GM12878 (cell line): ENCODE results near the gene PDE1C. TPM values are rescaled to one million over a fixed set of nuclear protein-coding genes. Genes with fewer than 3 reads are reported as not detected.

Experiments
- ATAC-seq: fragments of 200-7000 bp; cut with Tn5 transposase; 3 replicates; pipeline ENCODE4 v1.9.1; 2020; ENCODE audit warnings: mild to moderate bottlenecking, moderate library complexity
- BruUV-seq: library from RNA; stranded (reverse); fragments of 400-500 nt; replicated peaks from 2 replicates; lab custom pipeline; 2021; lab: Mats Ljungman, UMichigan
- CTCF ChIA-PET: fragments of 300-600 bp; sonication (Branson Sonifier 250); formaldehyde crosslinking; extraction: SDS; loops from one replicate; lab custom pipeline; 2021; ENCODE audit warnings: inconsistent platforms; lab: Yijun Ruan, JAX
- POLR2A ChIA-PET: fragments of 350-600 bp; formaldehyde crosslinking; extraction: SDS; loops from one replicate; lab custom pipeline; 2021; ENCODE audit warnings: inconsistent platforms; lab: Charles Lee
- RAD21 ChIA-PET: fragments of 300-600 bp; sonication (Branson Sonifier 250); formaldehyde crosslinking; loops from one replicate; lab custom pipeline; 2023; ENCODE audit warnings: antibody characterized with exemption; ENCODE audit not compliant: unreplicated experiment; lab: Charles Lee
- SMC1A ChIA-PET: fragments of 300-600 bp; sonication (Branson Sonifier 250); formaldehyde crosslinking; loops from one replicate; lab custom pipeline; 2023; ENCODE audit not compliant: unreplicated experiment, uncharacterized antibody; lab: Charles Lee
- DNase-seq: peaks from one replicate; pipeline ENCODE4 v3.0.0-alpha.2; 2011; ENCODE audit warnings: low read depth, low spot score
- FAIRE-seq: peaks from 3 replicates; lab custom pipeline; 2011; peaks lifted over from hg19 to GRCh38; lab: Jason Lieb, UNC
- H2AFZ ChIP-seq: 2 replicates; pipeline ENCODE4 v1.6.0; 2011; ENCODE audit warnings: low read depth, low read length, control low read depth; ENCODE audit not compliant: control insufficient read depth
- H3K27ac ChIP-seq: 2 replicates; pipeline ENCODE4 v1.5.1; 2011; ENCODE audit warnings: control low read depth; ENCODE audit not compliant: control insufficient read depth, insufficient read depth
- H3K27me3 ChIP-seq, 2 experiments: replicated peaks in 1 of 2; 2 replicates each; pipeline versions ENCODE4 v1.6.0 to v1.6.1; 2011; ENCODE audit warnings: low read length in 1 of 2; ENCODE audit not compliant: control insufficient read depth in 2 of 2, insufficient read depth in 2 of 2
- H3K36me3 ChIP-seq, 2 experiments: 2 replicates each; pipeline ENCODE4 v1.5.1; 2011; ENCODE audit warnings: low read length in 1 of 2; ENCODE audit not compliant: control insufficient read depth in 2 of 2, insufficient read depth in 2 of 2
- H3K4me1 ChIP-seq: 2 replicates; pipeline ENCODE4 v1.6.1; 2011; ENCODE audit warnings: mild to moderate bottlenecking, low read length, moderate library complexity, mixed read lengths; ENCODE audit not compliant: control insufficient read depth, insufficient read depth
- H3K4me2 ChIP-seq: 2 replicates; pipeline ENCODE4 v1.6.0; 2011; ENCODE audit warnings: control low read depth; ENCODE audit not compliant: control insufficient read depth, insufficient read depth
- H3K4me3 ChIP-seq: fragments of 200-600 bp; sonication (generic); 2 replicates; pipeline ENCODE4 v1.5.1; 2016
- H3K79me2 ChIP-seq: 2 replicates; pipeline ENCODE4 v1.6.0; 2011; ENCODE audit warnings: low read length; ENCODE audit not compliant: control insufficient read depth, insufficient read depth
- H3K9ac ChIP-seq: 2 replicates; pipeline ENCODE4 v1.8.0; 2011; ENCODE audit warnings: low read length, control low read depth, mixed read lengths; ENCODE audit not compliant: control insufficient read depth, insufficient read depth
- H3K9me3 ChIP-seq: replicated peaks from 3 replicates; pipeline ENCODE4 v1.5.1; 2011; ENCODE audit warnings: mild to moderate bottlenecking, low read length; ENCODE audit not compliant: control insufficient read depth, insufficient read depth
- H4K20me1 ChIP-seq: 2 replicates; pipeline ENCODE4 v1.6.0; 2011; ENCODE audit not compliant: control insufficient read depth, insufficient read depth
- ATF7 ChIP-seq: fragments of 450-650 bp; IDR thresholded peaks from 2 replicates; pipeline ENCODE4 v1.6.1; 2016; ENCODE audit warnings: low read depth, mild to moderate bottlenecking
- BCL11A ChIP-seq: IDR thresholded peaks from 2 replicates; pipeline ENCODE4 v1.6.1; 2011; ENCODE audit warnings: low read depth, low read length
- CBFB ChIP-seq: IDR thresholded peaks from 2 replicates; pipeline ENCODE4 v1.6.1; 2016; ENCODE audit warnings: antibody characterized with exemption, low read depth
- CEBPB ChIP-seq, 2 experiments: fragments of 150-350 bp in 1 of 2; IDR thresholded peaks; 2 replicates each; pipeline ENCODE4 v1.6.1; 2012 to 2014; ENCODE audit warnings: low read depth in 2 of 2, low read length in 2 of 2, borderline replicate concordance in 1 of 2, inconsistent platforms in 1 of 2
- CHD2 ChIP-seq: IDR thresholded peaks from 2 replicates; pipeline ENCODE4 v1.6.1; 2011; ENCODE audit warnings: low read depth, low read length, improper control_type of control experiment, borderline replicate concordance
- CREM ChIP-seq: IDR thresholded peaks from 2 replicates; pipeline ENCODE4 v1.6.1; 2014; ENCODE audit warnings: antibody characterized with exemption, low read depth
- FOXK2 ChIP-seq: fragments of 450-650 bp; IDR thresholded peaks from 2 replicates; pipeline ENCODE4 v1.6.1; 2017; ENCODE audit warnings: mild to moderate bottlenecking, moderate library complexity
- JUNB ChIP-seq: IDR thresholded peaks from 2 replicates; pipeline ENCODE4 v1.6.1; 2016; ENCODE audit warnings: antibody characterized with exemption, mild to moderate bottlenecking
- MYC ChIP-seq: IDR thresholded peaks from 2 replicates; pipeline ENCODE4 v1.6.1; 2011; ENCODE audit warnings: mild to moderate bottlenecking, low read length, moderate library complexity, inconsistent platforms; ENCODE audit not compliant: insufficient read depth, insufficient replicate concordance, insufficient read length, severe bottlenecking
- POLR2AphosphoS2 ChIP-seq: IDR thresholded peaks from 2 replicates; pipeline ENCODE4 v1.6.1; 2011; ENCODE audit warnings: low read depth, mild to moderate bottlenecking, low read length, improper control_type of control experiment, moderate library complexity
- SIX5 ChIP-seq: IDR thresholded peaks from 2 replicates; pipeline ENCODE4 v1.6.1; 2011; ENCODE audit warnings: mild to moderate bottlenecking, low read depth, low read length, moderate library complexity; ENCODE audit not compliant: severe bottlenecking
- SRF ChIP-seq, 2 experiments: IDR thresholded peaks; 2 replicates each; pipeline ENCODE4 v1.6.1; 2011; ENCODE audit warnings: low read depth in 2 of 2, low read length in 2 of 2, mild to moderate bottlenecking in 1 of 2, moderate library complexity in 1 of 2
- STAT1 ChIP-seq: fragments of 450-650 bp; conservative IDR thresholded peaks from 2 replicates; pipeline ENCODE4 v1.6.1; 2014; ENCODE audit warnings: antibody characterized with exemption, mild to moderate bottlenecking
- ZBED1 ChIP-seq: IDR thresholded peaks from 2 replicates; pipeline ENCODE4 v1.6.1; 2016; ENCODE audit warnings: borderline replicate concordance
- WGBS: methylation state at CpG from one replicate; pipeline ENCODE4 v1.1.6; 2016; ENCODE audit warnings: low lambda C conversion rate; ENCODE audit not compliant: insufficient replicate concordance, insufficient coverage; ENCODE audit errors: missing lambda C conversion rate; 5-methylcytosine and 5-hydroxymethylcytosine counted together
- in situ Hi-C: fragments of 300-500 bp; cut with MboI; formaldehyde crosslinking; loops from 9 replicates; pipeline ENCODE4 v1.14.3; 2018; ENCODE audit warnings: mixed read lengths
- intact Hi-C: fragments of 100-400 bp; cut with micrococcal nuclease; formaldehyde crosslinking; loops from one replicate; pipeline ENCODE4 v1.14.2; 2022; ENCODE audit not compliant: unreplicated experiment
- polyA plus RNA-seq, 11 experiments: library from polyadenylated mRNA; depleted of rRNA in 4 of 11; unstranded in 6 of 11; stranded (reverse) in 5 of 11; fragments of >200 nt; fragmentation: Nextera tagmentation in 4 of 11; fragmentation: Illumina TruSeq in 1 of 11; extraction: Ambion mirVana in 4 of 11; extraction: Trizol in 1 of 11; gene quantifications; 1 replicate in 1 of 11; 2 replicates in 10 of 11; pipeline versions ENCODE4 v1.2.1 to v1.2.3, GENCODE V29; 2011 to 2016; ENCODE audit warnings: inconsistent platforms in 2 of 11, missing spikeins in 2 of 11, low read depth in 1 of 11
- total RNA-seq, 4 experiments: library from RNA; depleted of rRNA in 3 of 4; stranded (reverse); fragments of >200 nt in 3 of 4; fragmentation: Illumina TruSeq in 1 of 4; extraction: Trizol in 1 of 4; gene quantifications; 2 replicates each; pipeline versions ENCODE4 v1.2.1 to v1.2.3, GENCODE V29; 2013 to 2021
- TF ChIP-seq, protein P1 (sequence below): IDR thresholded peaks from 2 replicates; pipeline ENCODE4 v1.6.1; 2011; ENCODE audit warnings: borderline replicate concordance, low read depth, mild to moderate bottlenecking, moderate library complexity, mixed read lengths, low read length; ENCODE audit not compliant: insufficient read depth; ENCODE audit errors: extremely low read length
- TF ChIP-seq, protein P2 (sequence below): fragments of 450-650 bp; IDR thresholded peaks from 2 replicates; pipeline ENCODE4 v1.6.1; 2017; ENCODE audit warnings: mild to moderate bottlenecking, low read depth, inconsistent platforms; ENCODE audit not compliant: poor library complexity, severe bottlenecking
- TF ChIP-seq, protein P3 (sequence below): fragments of 450-650 bp; IDR thresholded peaks from 2 replicates; pipeline ENCODE4 v1.6.1; 2016; ENCODE audit warnings: mild to moderate bottlenecking, moderate library complexity, borderline replicate concordance

Gene PDE1C
- total and polyA plus RNA-seq, 10 of the 15 experiments (the other 5 are each of a cell fraction or from before 2014, with no cell fraction given): 0.29 to 2.3 (median 0.70) TPM

DNA sequence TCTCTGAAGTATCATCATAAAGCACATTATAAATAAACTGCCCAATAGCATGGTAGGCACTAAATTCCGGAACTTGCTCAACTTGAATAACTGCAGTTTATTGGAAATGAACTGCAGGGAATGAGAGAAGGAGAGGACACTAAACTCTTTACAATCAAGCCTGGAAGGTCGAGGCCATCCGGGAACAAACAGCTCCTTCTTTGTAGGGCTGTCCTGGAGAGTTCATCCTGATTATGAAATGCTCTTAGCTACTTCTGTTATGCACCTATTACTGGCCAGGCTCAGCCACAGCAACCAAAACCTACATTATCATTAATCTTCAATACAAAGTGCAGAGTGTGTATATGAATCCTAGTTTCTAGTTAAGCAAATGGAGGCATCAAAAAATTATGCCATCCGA lies 318.5 kb downstream of the PDE1C start:
- FAIRE-seq: no peak
- TF ChIP-seq, protein P1, sequence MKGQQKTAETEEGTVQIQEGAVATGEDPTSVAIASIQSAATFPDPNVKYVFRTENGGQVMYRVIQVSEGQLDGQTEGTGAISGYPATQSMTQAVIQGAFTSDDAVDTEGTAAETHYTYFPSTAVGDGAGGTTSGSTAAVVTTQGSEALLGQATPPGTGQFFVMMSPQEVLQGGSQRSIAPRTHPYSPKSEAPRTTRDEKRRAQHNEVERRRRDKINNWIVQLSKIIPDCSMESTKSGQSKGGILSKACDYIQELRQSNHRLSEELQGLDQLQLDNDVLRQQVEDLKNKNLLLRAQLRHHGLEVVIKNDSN: no peak
- no peak for TF ChIP-seq ZBED1
- TF ChIP-seq JUNB: no peak
- TF ChIP-seq CBFB: no peak
- no peak for TF ChIP-seq POLR2AphosphoS2
- TF ChIP-seq ATF7: no peak
- TF ChIP-seq CHD2: no peak
- TF ChIP-seq SRF (IDR thresholded peaks at IDR 0.05; ENCODE audit: low read depth in 2 of 2, low read length in 2 of 2): no peak
- no peak for TF ChIP-seq BCL11A
- TF ChIP-seq, protein P2, sequence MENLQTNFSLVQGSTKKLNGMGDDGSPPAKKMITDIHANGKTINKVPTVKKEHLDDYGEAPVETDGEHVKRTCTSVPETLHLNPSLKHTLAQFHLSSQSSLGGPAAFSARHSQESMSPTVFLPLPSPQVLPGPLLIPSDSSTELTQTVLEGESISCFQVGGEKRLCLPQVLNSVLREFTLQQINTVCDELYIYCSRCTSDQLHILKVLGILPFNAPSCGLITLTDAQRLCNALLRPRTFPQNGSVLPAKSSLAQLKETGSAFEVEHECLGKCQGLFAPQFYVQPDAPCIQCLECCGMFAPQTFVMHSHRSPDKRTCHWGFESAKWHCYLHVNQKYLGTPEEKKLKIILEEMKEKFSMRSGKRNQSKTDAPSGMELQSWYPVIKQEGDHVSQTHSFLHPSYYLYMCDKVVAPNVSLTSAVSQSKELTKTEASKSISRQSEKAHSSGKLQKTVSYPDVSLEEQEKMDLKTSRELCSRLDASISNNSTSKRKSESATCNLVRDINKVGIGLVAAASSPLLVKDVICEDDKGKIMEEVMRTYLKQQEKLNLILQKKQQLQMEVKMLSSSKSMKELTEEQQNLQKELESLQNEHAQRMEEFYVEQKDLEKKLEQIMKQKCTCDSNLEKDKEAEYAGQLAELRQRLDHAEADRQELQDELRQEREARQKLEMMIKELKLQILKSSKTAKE: no peak
- TF ChIP-seq CEBPB (IDR thresholded peaks at IDR 0.05; ENCODE audit: borderline replicate concordance in 1 of 2, low read depth in 2 of 2, low read length in 2 of 2): no peak
- no peak for TF ChIP-seq CREM
- TF ChIP-seq STAT1: no peak
- no peak for TF ChIP-seq SIX5
- TF ChIP-seq MYC: no peak
- TF ChIP-seq FOXK2: no peak
- TF ChIP-seq, protein P3, sequence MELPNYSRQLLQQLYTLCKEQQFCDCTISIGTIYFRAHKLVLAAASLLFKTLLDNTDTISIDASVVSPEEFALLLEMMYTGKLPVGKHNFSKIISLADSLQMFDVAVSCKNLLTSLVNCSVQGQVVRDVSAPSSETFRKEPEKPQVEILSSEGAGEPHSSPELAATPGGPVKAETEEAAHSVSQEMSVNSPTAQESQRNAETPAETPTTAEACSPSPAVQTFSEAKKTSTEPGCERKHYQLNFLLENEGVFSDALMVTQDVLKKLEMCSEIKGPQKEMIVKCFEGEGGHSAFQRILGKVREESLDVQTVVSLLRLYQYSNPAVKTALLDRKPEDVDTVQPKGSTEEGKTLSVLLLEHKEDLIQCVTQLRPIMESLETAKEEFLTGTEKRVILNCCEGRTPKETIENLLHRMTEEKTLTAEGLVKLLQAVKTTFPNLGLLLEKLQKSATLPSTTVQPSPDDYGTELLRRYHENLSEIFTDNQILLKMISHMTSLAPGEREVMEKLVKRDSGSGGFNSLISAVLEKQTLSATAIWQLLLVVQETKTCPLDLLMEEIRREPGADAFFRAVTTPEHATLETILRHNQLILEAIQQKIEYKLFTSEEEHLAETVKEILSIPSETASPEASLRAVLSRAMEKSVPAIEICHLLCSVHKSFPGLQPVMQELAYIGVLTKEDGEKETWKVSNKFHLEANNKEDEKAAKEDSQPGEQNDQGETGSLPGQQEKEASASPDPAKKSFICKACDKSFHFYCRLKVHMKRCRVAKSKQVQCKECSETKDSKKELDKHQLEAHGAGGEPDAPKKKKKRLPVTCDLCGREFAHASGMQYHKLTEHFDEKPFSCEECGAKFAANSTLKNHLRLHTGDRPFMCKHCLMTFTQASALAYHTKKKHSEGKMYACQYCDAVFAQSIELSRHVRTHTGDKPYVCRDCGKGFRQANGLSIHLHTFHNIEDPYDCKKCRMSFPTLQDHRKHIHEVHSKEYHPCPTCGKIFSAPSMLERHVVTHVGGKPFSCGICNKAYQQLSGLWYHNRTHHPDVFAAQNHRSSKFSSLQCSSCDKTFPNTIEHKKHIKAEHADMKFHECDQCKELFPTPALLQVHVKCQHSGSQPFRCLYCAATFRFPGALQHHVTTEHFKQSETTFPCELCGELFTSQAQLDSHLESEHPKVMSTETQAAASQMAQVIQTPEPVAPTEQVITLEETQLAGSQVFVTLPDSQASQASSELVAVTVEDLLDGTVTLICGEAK: no peak
- intact Hi-C loops (no loop called here), in situ Hi-C loops (no loop called here)
- no TSS peak for BruUV-seq
- Histone ChIP-seq H3K9me3 (no peaks in the 10 kb centered on the region), H3K4me1 (no peaks in the 10 kb centered on the region), H3K36me3 (no peaks in the 10 kb centered on the region), H3K4me2 (no peak overlapping the region), H2AFZ (no peak overlapping the region), H3K9ac (no peak overlapping the region), H3K79me2 (no peaks in the 10 kb centered on the region), H3K27me3 (no peaks in the 10 kb centered on the region), H3K27ac (no peak overlapping the region), H4K20me1 (no peaks in the 10 kb centered on the region), H3K4me3 (no peak overlapping the region)
- no peak for DNase-seq
- ChIA-PET SMC1A (no interaction called here), POLR2A (no interaction called here), RAD21 (no interaction called here), CTCF (interaction anchor here (1.6 kb wide), 1 partner anchor 14 kb away, joined by 3 read pairs; no protein-coding TSS in a partner anchor)
- WGBS: 17% methylated on average over 4 of the region's 4 CpGs
- ATAC-seq: no peak
